Measurements from ENCODE around the gene FOXS1.

The FOXS1 gene

DNA sequence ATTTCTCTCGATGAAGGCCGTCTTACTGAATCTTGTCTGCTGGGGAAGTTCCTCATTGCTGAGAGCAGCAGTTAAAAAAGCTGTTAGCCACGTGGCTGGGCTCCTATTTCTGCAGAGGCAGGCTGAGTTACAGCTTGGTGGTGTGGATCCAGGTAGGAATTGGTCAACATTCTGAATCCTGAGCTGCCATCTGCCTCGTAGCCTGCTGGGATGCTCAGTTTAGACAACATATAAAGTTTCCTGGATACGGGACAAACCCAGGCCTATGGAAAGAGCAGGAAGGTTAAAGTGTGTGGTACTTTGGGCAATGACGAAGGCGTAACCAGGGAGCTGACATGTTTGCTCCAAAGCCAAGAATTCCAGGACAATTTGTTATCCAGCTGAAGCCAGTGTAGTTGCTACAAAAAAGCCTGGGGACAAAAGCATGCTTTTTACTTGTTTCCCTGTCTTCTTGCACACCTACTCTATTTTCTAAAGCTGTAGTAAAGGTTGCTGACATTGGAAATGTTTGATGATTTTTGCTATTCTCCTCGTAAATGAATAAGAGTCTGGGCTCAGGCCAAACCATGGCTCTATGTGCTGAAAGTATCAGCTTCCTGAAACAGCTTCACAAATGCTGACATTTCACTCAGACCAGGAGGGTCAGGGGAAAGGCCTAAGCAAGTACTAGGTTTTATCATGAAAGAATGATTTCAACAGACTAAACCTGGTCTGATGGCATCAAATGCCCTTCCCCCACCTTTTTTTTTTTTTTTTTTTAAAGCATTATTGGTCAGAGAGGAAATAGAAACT, 38.6 kb downstream of the FOXS1 start:
- Histone ChIP-seq H3K9me3 (ENCODE audit: control insufficient read depth, insufficient read depth, low read length) (no peaks in the 10 kb centered on the region), H3K4me1 (ENCODE audit: control insufficient read depth, insufficient read depth, low read length) (no peaks in the 10 kb centered on the region), H3K4me3 (ENCODE audit: low read depth, low read length) (no peak overlapping the region), H3K27me3 (ENCODE audit: control insufficient read depth, insufficient read depth, low read length) (no peaks in the 10 kb centered on the region), H3K9ac (ENCODE audit: low read depth, low read length) (no peak overlapping the region), H3K27ac (ENCODE audit: low read depth, low read length) (no peak overlapping the region), H3K36me3 (ENCODE audit: control insufficient read depth, insufficient read depth, low read length) (peaks cover 43% of the 10 kb centered on the region)

DNA sequence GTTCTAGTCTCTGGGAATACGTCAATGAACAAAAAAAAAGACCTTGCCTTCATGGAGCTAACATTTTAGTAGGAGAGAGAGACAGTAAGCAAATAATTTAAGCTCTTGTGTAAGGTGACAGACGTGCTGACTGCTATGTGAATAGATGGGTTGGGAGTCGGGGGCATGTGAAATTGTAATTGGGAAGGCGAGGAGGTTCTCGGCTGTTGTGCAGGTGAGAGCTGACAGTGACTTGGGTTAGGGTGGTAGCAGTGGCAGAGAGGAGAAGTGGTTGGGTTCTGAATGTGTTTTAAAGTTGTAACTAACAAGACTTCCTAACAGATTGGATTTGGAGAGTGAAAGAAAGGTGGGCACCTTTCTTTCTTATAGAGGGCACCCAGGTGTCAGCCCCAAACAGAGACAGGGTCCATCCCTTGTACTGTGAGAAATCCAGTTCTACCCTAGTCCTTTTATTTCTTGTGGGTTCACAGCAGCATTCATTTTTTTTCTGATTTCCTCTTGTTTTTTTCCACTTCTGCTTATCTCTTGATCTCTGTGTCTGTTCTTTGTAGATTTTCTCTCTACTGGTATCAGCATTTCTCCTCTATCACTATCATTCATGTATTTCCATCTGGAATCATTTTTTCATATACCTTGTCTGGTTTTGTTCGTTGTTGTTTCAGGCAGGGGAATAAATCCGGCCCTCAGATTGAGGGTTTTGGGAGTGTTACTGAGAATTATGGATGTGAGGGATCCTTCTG, 41.7 kb downstream of the FOXS1 start:
- peaks cover 73% of the 10 kb centered on the region for H3K36me3 ChIP-seq (ENCODE audit: control insufficient read depth, insufficient read depth, low read length)
- H3K9me3 ChIP-seq (ENCODE audit: control insufficient read depth, insufficient read depth, low read length): no peaks in the 10 kb centered on the region
- no peaks in the 10 kb centered on the region for H3K27me3 ChIP-seq (ENCODE audit: control insufficient read depth, insufficient read depth, low read length)
- no peak overlapping the region for H3K27ac ChIP-seq (ENCODE audit: low read depth, low read length)
- H3K4me3 ChIP-seq (ENCODE audit: low read depth, low read length): no peak overlapping the region
- no peak overlapping the region for H3K9ac ChIP-seq (ENCODE audit: low read depth, low read length)
- H3K4me1 ChIP-seq (ENCODE audit: control insufficient read depth, insufficient read depth, low read length): no peaks in the 10 kb centered on the region

GRCh38 chr20:31801508-31801907, 43.9 kb downstream of the FOXS1 start:
- H3K4me3 ChIP-seq (ENCODE audit: low read depth, low read length): no peak overlapping the region
- no peak overlapping the region for H3K27ac ChIP-seq (ENCODE audit: low read depth, low read length)
- no peaks in the 10 kb centered on the region for H3K4me1 ChIP-seq (ENCODE audit: control insufficient read depth, insufficient read depth, low read length)
- H3K36me3 ChIP-seq (ENCODE audit: control insufficient read depth, insufficient read depth, low read length): peaks cover 87% of the 10 kb centered on the region
- no peaks in the 10 kb centered on the region for H3K27me3 ChIP-seq (ENCODE audit: control insufficient read depth, insufficient read depth, low read length)
- no peaks in the 10 kb centered on the region for H3K9me3 ChIP-seq (ENCODE audit: control insufficient read depth, insufficient read depth, low read length)
- no peak overlapping the region for H3K9ac ChIP-seq (ENCODE audit: low read depth, low read length)

- no peaks in the 10 kb centered on the region for H3K27me3 ChIP-seq (ENCODE audit: control insufficient read depth, insufficient read depth, low read length)
- no peak overlapping the region for H3K27ac ChIP-seq (ENCODE audit: low read depth, low read length)
- peaks cover 95% of the 10 kb centered on the region for H3K36me3 ChIP-seq (ENCODE audit: control insufficient read depth, insufficient read depth, low read length)
Measured at GRCh38 chr20:31797364-31797763, 48.0 kb downstream of the FOXS1 start.

More at GRCh38 chr20:31797364-31797763, 48.0 kb downstream of the FOXS1 start:
- Histone ChIP-seq H3K9me3 (ENCODE audit: control insufficient read depth, insufficient read depth, low read length) (no peaks in the 10 kb centered on the region), H3K4me3 (ENCODE audit: low read depth, low read length) (no peak overlapping the region), H3K9ac (ENCODE audit: low read depth, low read length) (no peak overlapping the region), H3K4me1 (ENCODE audit: control insufficient read depth, insufficient read depth, low read length) (no peaks in the 10 kb centered on the region)

Data from HUES48 (cell line).